SHP77 (cell line): Measurements from ENCODE around the gene MYH16.
A peak's percentile ranks its signal among the peaks of the same experiment; 100 is the strongest.
"Not testable (repeated sequence)": the region's sequence is repeated elsewhere in the genome, so short reads cannot be mapped to it uniquely, and the experiment has no call there.

Experiments used
- DNase-seq, 2 experiments: peaks; one replicate each; lab custom pipeline; 2025; lab: John Stamatoyannopoulos, UW

The MYH16 gene

DNA sequence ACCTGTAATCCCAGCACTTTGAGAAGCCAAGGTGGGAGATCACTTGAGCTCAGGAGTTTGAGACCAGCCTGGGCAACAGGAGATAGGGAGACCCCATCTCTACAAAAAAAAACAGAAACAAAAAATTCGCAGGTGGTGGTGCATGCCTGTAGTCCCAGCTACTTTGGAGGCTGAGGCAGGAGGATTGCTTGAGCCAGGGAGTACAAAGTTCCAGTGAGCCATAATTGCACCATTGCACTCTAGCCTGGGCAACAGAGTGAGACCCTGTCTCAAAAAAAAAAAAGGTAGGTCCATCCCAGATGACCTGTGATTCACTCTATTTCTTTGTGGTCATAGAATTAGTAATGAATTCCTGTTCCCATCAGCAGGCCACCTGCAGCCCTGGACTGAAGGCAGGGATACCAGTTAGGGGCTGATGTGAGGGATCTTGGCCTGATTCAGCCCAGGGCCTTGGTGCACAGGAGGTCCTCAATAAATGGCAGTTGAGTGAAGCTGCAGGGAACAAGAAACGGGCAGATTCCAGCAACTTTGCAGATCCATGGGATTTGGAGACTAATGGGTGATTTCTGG is at the start of gene MYH16:
Gene MYH16, plus strand, starts transcription at position 364 of the 570 bp plus-strand sequence.
- no peak for DNase-seq

DNA sequence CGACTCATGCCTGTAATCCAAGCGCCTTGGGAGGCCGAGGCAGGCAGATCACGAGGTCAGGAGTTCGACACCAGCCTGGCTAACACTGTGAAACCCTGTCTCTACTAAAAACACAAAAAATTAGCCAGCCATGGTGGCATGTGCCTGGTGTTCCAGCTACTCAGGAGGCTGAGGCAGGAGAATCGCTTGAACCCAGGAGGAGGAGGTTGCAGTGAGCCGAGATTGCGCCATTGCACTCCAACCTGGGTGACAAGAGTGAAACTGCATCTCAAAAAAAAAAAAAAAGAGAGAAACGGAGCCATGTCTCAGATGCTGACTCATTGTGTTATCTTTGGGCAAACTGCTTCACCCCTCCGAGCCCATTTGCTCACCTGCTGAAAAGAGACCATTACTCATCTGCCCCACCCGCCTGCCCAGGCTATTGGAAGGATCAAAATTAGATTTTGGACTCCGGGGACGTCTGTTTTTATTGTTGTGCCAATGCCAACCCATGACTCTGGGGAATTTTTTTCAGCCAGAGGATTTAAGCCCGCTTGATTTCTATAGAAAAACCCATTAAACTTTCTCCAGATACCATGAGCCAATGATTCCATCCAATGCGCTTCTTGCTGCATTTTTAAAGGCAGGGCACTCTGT is 48.3 kb upstream of the MYH16 start:
- DNase-seq: peak; percentile 36 to 37

DNA sequence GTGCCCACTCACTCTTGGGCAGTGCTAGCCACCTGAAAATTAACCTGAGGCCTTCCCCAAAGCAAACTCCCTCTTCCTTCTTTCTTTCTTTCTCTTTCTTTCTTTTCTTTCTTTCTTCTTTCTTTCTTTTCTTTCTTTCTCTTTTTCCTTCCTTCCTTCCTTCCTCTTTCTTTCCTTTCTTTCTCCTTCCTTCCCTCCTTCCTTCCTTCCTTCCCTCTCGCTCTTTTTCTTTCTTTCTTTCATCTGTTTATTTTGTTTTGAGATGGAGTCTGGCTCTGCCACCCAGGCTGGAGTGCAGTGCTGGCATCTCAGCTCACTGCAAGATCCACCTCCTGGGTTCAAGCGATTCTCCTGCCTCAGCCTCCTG is 47.8 kb upstream of the MYH16 start:
- DNase-seq: no peak

DNA sequence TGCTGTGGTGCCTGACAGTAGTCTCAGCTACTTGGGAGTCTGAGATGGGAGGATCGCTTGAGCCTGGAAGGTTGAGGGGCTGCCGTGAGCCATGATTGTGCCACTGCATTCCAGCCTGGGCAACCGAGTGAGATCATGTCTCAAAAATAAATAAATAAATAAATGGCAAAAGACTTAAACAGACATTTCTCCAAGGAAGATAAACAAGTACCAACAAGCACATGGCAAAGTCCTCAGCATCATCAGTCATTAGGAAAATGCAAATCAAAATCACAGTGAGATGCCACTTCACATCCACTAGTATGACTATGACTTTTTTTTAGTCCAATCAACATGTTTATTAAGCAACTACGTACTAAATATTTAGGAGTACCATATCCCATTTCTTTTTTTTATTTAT is 43.4 kb upstream of the MYH16 start:
- DNase-seq: no peak

DNA sequence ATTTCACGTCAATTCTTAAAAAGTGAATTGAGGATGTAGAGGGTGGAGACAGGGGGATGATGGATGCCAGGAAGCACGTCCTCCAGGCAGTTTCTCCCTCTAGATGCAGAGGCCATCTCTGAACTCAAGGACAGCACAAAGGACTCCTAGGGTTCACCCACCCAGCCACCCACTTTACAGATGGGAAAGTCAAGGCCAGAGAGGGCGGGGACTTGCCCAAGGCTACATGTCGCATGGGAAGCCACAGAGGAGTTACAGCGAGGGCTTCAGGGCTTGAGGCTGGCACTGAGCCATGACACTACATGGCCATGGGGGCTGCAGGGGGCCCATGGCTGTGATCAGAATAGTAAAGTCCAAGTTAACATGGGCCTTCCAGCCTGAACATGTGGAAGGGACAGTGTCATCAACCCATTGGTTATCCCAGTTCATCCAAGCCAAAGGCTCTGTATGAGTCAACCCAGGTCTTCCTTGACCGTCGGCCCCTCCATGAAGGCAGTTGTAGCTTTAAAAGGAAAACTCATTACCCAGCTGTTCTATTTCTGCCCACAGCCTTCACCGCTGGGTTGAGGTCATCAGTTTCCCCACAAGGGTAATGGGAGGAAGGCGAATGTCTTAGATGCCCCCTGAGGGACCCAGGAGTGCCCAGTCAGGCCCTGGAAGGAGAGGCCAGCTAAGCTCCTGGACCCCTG is 40.4 kb upstream of the MYH16 start:
- DNase-seq: no peak

DNA sequence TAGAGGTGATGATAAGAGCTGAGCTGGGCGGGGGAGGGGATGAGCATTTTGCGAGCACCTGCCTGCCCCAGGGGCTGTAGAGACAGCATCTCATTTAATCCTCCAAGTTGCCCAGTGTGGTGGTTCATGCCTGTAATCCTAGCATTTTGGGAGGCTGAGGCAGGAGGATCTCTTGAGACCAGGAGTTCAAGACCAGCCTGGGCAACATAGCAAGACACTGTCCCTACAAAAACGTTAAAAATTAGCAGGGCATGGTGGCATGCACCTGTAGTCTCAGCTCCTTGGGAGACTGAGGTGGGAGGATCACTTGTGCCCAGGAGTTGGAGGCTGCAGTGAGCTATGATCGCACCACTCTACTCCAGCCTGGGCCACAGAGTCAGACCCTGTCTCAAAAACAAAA is 39.7 kb upstream of the MYH16 start:
- DNase-seq: not testable (repeated sequence)

DNA sequence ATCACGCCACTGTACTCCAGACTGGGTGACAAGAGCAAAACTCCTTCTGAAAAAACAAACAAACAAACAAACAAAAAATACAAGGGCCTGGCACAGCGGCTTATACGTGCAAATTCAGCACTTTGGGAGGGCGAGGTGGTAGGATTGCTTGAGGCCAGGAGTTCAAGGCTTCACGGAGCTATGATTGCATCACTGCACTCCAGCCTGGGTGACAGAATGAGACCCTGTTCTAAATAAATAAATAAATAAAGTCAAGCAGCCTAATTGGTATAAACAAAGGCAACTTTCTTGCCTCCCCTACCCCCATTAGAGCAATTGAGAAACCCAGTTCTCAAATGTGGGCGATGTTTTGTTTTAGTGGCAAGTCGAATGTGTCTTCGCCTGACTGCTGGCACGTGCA is 38.5 kb upstream of the MYH16 start:
- no peak for DNase-seq

DNA sequence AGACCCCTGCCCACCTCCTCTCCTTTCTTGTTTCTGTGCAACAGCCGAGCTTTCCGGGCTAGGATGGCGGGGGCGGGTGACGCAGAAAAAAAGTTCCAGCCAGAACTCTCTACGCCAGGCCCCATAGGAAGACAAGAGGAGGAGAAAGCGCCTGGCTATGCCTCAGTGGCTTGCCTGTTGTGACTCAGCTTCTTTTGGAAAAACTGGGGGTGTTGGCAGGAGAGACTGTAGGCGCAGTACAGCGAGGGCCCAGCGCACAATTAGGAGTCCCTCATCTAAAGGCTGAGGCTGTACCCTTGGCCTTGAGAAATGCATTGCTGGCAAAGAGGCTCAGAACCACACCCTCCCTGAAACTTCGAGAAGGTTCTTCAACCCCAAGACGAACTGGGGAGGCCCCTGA is 36.7 kb upstream of the MYH16 start:
- DNase-seq: no peak

DNA sequence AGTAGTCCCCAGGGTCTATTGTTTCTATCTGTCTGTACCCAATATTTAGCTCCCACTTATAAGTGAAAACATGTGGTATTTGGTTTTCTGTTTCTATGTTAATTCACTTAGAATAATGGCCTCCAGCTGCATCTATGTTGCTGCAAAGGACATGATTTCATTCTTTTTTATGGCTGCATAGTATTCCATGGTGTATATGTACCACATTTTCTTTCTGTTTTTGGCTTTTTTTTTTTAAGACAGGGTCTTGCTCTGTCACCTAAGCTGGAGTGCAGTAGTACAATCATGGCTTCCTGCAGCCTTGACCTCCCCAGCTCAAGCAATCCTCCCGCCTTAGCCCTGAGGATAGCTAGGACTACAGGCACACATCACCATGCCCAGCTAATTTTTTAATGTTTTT is 34.8 kb upstream of the MYH16 start:
- not testable (repeated sequence) for DNase-seq

DNA sequence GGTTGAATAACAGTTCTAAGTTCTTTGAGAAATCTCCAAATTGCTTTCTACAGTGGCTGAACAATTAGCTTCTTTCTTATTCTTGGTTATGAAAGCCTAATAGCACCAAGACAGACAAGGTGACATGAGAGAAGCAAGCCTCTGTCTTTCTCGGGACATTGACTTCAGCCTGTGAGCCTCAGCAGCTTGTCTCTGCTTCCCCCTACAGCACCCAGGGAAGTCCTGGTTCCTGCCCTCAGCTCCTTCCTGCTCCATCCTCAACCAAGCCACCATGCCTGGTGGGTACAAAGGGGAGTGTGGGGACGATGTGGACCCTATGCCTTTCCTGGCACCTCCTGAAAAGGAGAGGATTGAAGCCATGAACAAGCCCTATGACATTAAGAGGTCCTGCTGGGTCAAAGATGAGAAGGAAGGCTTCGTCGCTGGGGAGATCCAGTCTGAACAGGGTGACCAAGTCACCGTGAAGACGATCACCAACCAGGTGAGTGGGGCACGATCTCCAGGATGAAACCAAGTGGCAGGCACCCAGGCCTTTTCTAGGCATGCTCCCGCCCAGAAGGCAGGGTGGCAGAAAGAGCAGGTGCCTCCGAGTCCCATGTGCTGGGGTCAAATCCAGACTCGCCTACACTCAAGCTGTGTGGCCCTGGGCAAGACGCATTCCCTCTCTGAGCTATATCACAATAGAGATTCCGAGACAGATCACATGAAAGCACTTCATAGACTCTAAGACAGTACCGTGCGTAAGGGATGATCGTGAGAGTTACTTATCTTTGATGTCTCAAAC is 33.9 kb upstream of the MYH16 start:
- no peak for DNase-seq

DNA sequence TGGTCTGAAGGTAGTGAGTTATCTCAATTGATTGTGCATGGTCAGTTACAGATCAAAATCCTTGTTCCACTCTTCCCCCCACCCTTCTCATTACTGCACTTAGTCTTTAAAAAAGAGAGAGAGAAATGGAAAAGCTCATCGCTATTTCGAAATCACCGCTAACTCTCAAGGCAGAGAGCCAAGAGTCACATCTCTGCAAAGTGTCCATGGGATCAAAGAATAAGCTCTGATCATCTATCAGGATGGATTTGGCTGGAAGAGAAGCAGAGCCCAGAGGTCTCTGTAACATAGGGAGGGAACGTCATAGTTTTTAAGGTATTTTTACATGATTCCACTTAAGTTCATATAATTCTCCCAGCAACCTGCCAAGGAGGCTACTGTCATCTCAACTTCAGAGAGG is 30.0 kb upstream of the MYH16 start:
- DNase-seq: no peak

DNA sequence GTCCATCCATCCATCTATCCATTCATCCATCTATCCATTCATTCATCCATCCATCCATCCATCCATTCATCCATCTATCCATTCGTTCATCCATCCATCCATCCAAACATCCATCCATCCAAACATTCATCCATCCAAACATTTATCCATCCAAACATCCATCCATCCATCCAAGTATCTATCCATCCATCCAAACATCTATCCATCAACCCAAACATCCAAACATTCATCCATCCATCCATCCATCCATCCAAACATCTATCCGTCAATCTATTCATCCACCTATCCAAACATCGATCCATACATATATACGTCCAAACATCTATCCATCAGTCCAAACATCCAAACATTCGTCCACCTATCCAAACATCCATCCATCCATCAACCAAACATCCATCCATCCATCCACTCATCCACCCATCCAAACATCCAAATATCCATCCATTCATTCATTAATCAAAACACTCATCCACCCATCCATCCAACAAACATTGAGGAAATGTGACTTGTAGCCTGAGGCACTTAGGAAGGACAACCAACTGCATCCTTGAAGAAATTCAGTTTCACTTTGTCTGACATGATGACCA is 28.8 kb upstream of the MYH16 start:
- DNase-seq: no peak

DNA sequence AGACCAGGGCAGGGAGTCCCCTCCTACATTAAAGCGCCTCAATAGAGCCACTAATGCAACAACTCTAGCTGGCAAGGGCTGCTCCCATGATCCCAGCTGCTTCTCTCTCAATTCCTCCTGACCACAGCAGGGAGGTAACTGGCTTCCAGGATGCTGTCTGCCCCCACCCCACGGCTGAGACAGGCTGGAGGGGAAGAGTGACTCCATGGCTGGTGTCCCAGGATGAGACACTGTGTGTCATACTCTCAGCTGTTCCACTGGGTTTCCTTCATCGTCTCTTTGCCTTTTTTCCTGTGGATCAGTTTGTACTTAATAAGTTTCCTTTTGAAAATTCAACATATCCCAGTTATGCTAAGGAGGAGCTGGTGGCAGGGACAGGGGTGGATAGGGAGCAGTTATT is 27.7 kb upstream of the MYH16 start:
- no peak for DNase-seq

DNA sequence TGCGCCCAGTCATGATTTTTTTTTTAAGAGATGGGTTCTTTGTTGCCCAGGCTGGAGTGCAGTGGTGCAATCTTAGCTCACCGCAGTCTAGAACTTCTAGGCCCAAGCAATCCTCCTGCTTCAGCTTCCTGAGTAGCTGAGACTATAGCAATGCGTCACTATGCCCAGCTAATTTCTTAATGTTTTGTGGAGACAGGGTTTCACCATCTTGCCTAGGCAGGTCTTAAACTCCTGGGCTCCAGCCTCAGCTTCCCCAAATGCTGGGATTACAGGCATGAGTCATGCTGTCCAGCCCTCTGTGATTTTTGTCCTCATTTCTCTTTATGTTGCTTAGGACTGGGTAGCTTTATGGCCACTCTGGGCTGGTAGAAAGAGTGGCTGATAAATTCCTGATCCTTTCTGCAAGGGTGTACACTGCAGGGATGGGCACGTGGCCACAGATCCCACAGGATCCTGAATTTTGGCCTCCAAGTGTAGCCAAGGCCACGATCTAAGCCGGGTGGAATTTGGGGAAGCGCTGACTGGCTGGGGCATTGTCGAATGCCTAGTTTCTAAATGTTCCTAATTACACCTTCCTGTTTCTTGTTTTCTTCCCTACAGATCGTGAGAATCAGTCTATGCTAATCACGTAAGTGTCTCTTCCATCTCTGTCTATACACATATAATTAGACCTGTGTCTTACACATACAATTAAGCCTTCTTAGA is 24.1 kb upstream of the MYH16 start:
- no peak for DNase-seq

DNA sequence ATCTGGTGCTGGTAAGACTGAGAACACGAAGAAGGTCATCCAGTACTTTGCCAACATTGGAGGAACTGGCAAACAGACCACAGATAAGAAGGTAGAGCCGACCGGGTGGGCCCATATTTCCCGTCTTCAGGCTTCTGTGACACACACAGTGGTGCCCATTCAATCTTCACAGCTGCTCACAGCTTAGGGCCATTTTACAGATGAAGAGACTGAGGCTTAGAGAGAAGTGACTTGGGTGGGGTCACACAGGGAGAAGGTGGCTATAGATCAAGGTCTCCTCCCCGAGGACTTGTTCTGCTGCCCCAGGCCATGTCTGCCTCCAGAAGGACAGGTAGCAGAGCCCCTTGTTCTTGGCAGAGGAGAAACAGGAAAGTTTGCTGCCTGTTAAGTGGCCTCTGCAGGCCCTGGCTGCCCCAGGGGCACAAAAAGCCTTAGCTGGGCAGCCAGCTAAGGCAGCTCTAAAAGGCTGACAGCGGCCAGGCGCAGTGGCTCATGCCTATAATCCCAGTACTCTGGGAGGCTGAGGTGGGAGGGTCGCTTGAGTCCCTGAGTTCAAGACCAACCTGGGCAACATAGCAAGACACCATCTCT is 22.6 kb upstream of the MYH16 start:
- no peak for DNase-seq

DNA sequence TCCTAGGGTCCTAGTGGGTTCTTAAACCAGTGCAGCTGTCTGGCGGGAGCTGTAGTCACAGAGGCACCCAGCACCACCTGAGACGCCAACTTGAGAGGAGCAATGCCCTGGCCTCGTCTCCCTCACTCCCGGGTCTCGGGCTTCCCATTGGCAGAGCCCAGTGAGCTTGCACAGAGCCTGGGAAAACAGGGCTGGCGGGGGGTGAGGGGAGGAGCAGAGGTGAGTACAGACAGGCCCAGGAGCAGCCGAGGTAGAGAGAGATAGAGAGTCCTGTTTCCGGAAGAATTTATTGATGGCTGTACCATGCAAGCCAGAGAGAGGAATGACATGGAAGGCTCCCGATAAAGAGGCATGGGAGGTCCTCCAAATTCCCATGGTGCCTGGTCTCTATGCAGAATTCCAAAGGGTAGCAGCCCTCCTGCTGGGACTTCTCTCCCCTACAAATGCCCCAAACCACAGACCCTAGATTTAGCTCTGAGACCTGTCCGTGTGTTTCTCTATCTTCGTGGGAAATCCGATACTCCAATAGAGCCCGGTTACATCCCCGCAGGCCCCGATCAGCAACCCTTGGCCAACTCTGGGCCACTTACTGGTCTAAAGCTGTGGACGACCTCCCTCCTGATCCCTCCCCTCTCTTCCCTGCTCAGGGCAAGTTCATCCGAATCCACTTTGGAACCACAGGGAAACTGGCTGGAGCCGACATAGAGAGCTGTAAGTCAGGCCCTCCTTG is 20.3 kb upstream of the MYH16 start:
- no peak for DNase-seq

DNA sequence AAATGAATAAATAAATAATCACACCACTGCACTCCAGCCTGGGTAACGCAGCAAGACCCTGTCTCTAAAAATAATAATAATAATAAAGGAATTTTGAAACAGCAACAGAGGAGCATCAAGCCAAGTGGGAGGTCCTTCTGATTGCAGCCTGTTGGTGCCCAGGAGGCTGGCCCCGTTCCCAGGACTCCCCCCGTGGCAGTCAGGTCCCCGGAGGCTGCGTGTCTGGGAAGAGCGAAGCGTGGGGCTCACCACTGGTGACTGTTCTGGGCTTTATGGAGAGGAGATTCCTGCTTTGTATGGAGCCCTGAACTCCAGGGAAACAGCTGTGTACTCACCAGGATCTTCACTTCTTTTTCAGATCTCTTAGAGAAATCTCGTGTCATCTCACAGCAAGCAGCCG is 19.3 kb upstream of the MYH16 start:
- DNase-seq: no peak

DNA sequence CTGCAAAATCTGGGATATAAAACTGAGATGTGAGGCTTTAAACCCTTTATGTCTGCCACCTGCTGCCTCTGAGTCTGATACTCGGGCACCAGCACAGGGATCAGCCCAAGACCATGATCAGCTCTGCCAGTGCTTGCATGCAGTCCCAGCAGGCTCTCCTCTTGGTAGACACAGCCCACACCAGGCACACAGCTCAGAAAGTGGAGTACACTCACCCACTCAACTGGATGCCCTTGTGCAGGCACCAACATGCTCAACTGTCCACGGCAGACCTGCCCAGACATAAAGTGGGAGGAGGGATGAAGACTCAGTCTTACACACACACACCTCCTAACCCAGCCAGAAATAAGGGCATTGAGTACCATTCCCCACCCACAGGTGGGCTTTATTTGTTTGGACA is 18.2 kb upstream of the MYH16 start:
- DNase-seq: no peak

DNA sequence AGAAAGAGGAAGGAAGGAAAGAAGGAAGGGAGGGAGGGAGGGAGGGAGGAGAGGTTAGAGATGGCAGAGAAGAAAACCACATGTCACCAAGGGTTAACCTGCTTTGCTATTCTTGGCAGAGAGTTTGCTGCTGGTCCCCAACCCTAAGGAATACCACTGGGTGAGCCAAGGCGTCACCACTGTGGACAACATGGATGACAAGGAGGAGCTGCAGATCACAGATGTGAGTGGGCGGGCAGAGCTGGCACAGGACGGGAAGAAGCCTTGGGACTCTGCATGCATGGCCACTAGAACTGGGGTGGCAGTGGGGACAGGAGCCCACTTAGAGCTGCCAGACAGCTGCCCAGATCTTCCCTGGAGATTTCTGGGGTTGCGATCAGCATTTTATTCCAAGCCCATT is 17.2 kb upstream of the MYH16 start:
- DNase-seq: no peak

DNA sequence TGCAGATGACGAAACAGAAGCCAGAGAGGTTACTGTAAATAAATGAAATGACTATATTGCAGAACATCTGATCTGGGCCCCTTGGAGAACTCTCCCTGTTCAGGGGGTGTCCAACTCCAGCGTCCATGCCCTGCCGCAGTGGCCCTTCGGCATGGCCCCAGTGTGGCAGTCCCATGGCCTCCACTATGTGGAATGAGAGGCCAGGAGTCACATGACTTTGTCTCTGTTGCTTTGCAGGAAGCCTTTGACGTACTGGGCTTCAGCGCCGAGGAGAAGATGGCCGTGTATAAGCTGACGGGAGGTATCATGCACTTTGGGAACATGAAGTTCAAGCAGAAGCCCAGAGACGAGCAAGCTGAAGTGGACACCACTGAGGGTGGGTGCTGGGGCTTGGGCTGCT is 15.6 kb upstream of the MYH16 start:
- DNase-seq: no peak

DNA sequence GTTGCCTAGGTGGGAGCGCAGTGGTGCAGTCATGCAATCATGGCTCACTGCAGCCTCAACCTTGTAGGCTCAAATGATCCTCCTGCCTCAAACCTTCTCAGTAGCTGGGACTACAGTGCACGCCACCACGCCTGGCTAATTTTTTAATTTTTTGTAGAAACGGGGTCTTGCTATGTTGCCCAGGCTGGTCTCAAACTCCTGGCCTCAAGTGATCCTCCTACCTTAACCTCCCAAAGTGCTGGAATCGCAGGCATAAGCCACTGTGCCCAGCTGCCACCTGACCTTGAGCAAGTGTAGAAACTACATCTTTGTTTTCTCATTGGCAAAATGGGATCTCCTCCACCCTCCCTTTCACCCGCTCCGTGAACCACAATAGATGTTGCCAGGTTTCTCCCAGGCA is 15.0 kb upstream of the MYH16 start:
- DNase-seq: no peak
